OCI-LY1 (cell line): Measurements from ENCODE around the gene EXOSC10.
"Not testable (repeated sequence)": the region's sequence is repeated elsewhere in the genome, so short reads cannot be mapped to it uniquely, and the experiment has no call there.

Source experiments
- H2AFZ ChIP-seq: fragments of 200-600 bp; sonication (generic), shearing (Covaris generic); 2 replicates; pipeline ENCODE4 v1.6.0; 2014; ENCODE audit warnings: antibody characterized with exemption, mild to moderate bottlenecking, low read length
- H3F3A ChIP-seq: fragments of 200-600 bp; sonication (generic), shearing (Covaris generic); 2 replicates; pipeline ENCODE4 v1.6.0; 2014; ENCODE audit warnings: mild to moderate bottlenecking, antibody characterized with exemption, low read length, moderate library complexity; ENCODE audit not compliant: insufficient read depth
- H3K27ac ChIP-seq: fragments of 200-600 bp; sonication (generic); 2 replicates; pipeline ENCODE4 v1.5.1; 2014; ENCODE audit warnings: low read length, mixed run types, mild to moderate bottlenecking, low read depth; ENCODE audit not compliant: poor library complexity, severe bottlenecking
- H3K27me3 ChIP-seq: fragments of 200-600 bp; sonication (generic); 2 replicates; pipeline ENCODE4 v1.6.0; 2014; ENCODE audit warnings: antibody characterized with exemption, mild to moderate bottlenecking, low read length, moderate library complexity; ENCODE audit not compliant: insufficient read depth
- H3K36me3 ChIP-seq: fragments of 200-600 bp; sonication (generic); 2 replicates; pipeline ENCODE4 v1.6.1; 2014; ENCODE audit warnings: mild to moderate bottlenecking, antibody characterized with exemption, low read length, moderate library complexity, mixed read lengths; ENCODE audit not compliant: insufficient read depth
- H3K4me1 ChIP-seq: fragments of 200-600 bp; sonication (generic); 2 replicates; pipeline ENCODE4 v1.5.1; 2014; ENCODE audit warnings: mild to moderate bottlenecking, low read length, moderate library complexity; ENCODE audit not compliant: insufficient read depth, severe bottlenecking
- H3K4me2 ChIP-seq: fragments of 200-600 bp; sonication (generic), shearing (Covaris generic); 2 replicates; pipeline ENCODE4 v1.6.1; 2014; ENCODE audit warnings: low read length
- H3K4me3 ChIP-seq: fragments of 200-600 bp; sonication (generic); 2 replicates; pipeline ENCODE4 v1.5.1; 2014; ENCODE audit warnings: low read length, low read depth, mild to moderate bottlenecking, mixed read lengths; ENCODE audit not compliant: poor library complexity, severe bottlenecking
- H3K79me2 ChIP-seq: fragments of 200-600 bp; shearing (Covaris generic); 2 replicates; pipeline ENCODE4 v1.6.1; 2016; ENCODE audit warnings: mixed run types, low read length, mixed read lengths; ENCODE audit not compliant: insufficient read depth
- H3K9ac ChIP-seq: fragments of 200-600 bp; sonication (generic), shearing (Covaris generic); 2 replicates; pipeline ENCODE4 v1.6.1; 2014; ENCODE audit warnings: mild to moderate bottlenecking, low read length, mixed read lengths
- H3K9me2 ChIP-seq: fragments of 200-600 bp; sonication (generic), shearing (Covaris generic); 2 replicates; pipeline ENCODE4 v1.6.1; 2014; ENCODE audit warnings: low read depth, mild to moderate bottlenecking, low read length, mixed read lengths
- H3K9me3 ChIP-seq: fragments of 200-600 bp; shearing (Covaris generic); 2 replicates; pipeline ENCODE4 v1.6.1; 2014; ENCODE audit warnings: low read length, mixed read lengths
- H4K20me1 ChIP-seq: fragments of 200-600 bp; sonication (generic), shearing (Covaris generic); 2 replicates; pipeline ENCODE4 v1.6.0; 2016; ENCODE audit warnings: mild to moderate bottlenecking, low read length; ENCODE audit not compliant: insufficient read depth
- CTCF ChIP-seq: fragments of 200-600 bp; sonication (generic), shearing (Covaris generic); IDR thresholded peaks from 2 replicates; pipeline ENCODE4 v1.5.1; 2017; ENCODE audit warnings: mild to moderate bottlenecking, antibody characterized with exemption, low read length, moderate library complexity, mixed read lengths
- EZH2 ChIP-seq: fragments of 200-600 bp; sonication (generic), shearing (Covaris generic); IDR thresholded peaks from 2 replicates; pipeline ENCODE4 v1.8.0; 2017; ENCODE audit warnings: borderline replicate concordance, mixed run types, mild to moderate bottlenecking, antibody characterized with exemption, low read length, moderate library complexity, mixed read lengths

The EXOSC10 gene

GRCh38 chr1:11063937-11064537 is 35.6 kb downstream of the EXOSC10 start:
- not testable (repeated sequence) for H2AFZ ChIP-seq, H4K20me1 ChIP-seq, H3K9me2 ChIP-seq, H3K27me3 ChIP-seq, H3K9ac ChIP-seq, H3K9me3 ChIP-seq, H3K4me2 ChIP-seq, H3K4me3 ChIP-seq, H3F3A ChIP-seq, H3K27ac ChIP-seq
- peaks cover 13% of the 10 kb centered on the region for H3K4me1 ChIP-seq
- H3K79me2 ChIP-seq = peaks cover 12% of the 10 kb centered on the region; the same call in 1 of the 2 replicates
- peak; percentile 14; the same call in 1 of the 2 replicates for TF ChIP-seq CTCF
- peaks cover 50% of the 10 kb centered on the region for H3K36me3 ChIP-seq

GRCh38 chr1:11062965-11063401 is 36.7 kb downstream of the EXOSC10 start:
- peaks cover 46% of the 10 kb centered on the region for H3K36me3 ChIP-seq
- TF ChIP-seq CTCF = no peak
- TF ChIP-seq EZH2 = no peak
- H3F3A ChIP-seq = no peaks in the 10 kb centered on the region
- H4K20me1 ChIP-seq = no peaks in the 10 kb centered on the region
- H3K4me2 ChIP-seq = no peak overlapping the region
- no peak overlapping the region for H3K9ac ChIP-seq
- H2AFZ ChIP-seq = no peak overlapping the region
- H3K4me1 ChIP-seq = peaks cover 21% of the 10 kb centered on the region
- peak overlapping the region; percentile 12 for H3K27ac ChIP-seq
- H3K9me2 ChIP-seq = no peaks in the 10 kb centered on the region
- no peak overlapping the region for H3K4me3 ChIP-seq
- no peaks in the 10 kb centered on the region for H3K9me3 ChIP-seq
- peaks cover 18% of the 10 kb centered on the region; the same call in 1 of the 2 replicates for H3K79me2 ChIP-seq
- no peaks in the 10 kb centered on the region for H3K27me3 ChIP-seq

- TF ChIP-seq EZH2 (no peak), CTCF (no peak; the same call in 1 of the 2 replicates)
- peaks cover 49% of the 10 kb centered on the region for H3K36me3 ChIP-seq
- no peaks in the 10 kb centered on the region for H3K9me3 ChIP-seq
- H3K9me2 ChIP-seq = no peaks in the 10 kb centered on the region
- H3K4me3 ChIP-seq = peak overlapping the region; percentile 73
- H3K9ac ChIP-seq = peak overlapping the region; percentile 81; the same call in 1 of the 2 replicates
- H3K27ac ChIP-seq = peak overlapping the region; percentile 73
- peak overlapping the region; percentile 99 for H3K4me2 ChIP-seq
- no peak overlapping the region for H2AFZ ChIP-seq
- no peaks in the 10 kb centered on the region for H4K20me1 ChIP-seq
- H3F3A ChIP-seq = no peaks in the 10 kb centered on the region
- H3K4me1 ChIP-seq = peaks cover 23% of the 10 kb centered on the region
- peaks cover 18% of the 10 kb centered on the region; the same call in 1 of the 2 replicates for H3K79me2 ChIP-seq
- no peaks in the 10 kb centered on the region for H3K27me3 ChIP-seq
Observed at GRCh38 chr1:11061652-11062365, 37.9 kb downstream of the EXOSC10 start.
